ENCODE results near the gene PTGFRN.
"Not testable (repeated sequence)": the region's sequence is repeated elsewhere in the genome, so short reads cannot be mapped to it uniquely, and the experiment has no call there.

Gene PTGFRN

GRCh38 chr1:116915086-116915661, 5.5 kb downstream of the PTGFRN start:
- in situ Hi-C loops (cut with MboI; ENCODE audit: low sequenced_read_pairs) = no loop called here

DNA sequence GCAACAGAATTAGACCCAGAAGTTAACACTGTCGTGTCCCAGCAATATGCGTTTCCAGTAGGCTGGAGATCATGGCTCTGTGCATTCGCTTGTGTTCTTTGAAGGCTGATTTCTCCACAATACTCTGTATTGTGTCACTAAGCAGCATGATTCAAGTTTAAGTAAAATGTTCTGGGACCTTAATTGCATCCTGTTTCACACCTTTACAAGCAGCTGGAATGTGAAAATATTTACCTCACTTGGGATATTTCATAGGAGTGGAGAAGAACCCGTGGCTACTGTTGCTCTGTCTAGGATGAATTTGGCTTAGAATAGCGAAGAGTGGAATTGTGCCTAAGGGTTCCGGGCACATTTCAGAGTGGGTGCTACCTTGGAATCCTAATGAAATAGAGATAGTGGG, 6.3 kb downstream of the PTGFRN start:
- in situ Hi-C loops (cut with MboI; ENCODE audit: low sequenced_read_pairs) = no loop called here

GRCh38 chr1:116916533-116917445, 7.1 kb downstream of the PTGFRN start:
- in situ Hi-C loops (cut with MboI; ENCODE audit: low sequenced_read_pairs) = no loop called here

- in situ Hi-C loops (cut with MboI; ENCODE audit: low sequenced_read_pairs) = no loop called here
These were observed 9.1 kb downstream of the PTGFRN start for GRCh38 chr1:116918714-116919357.

- in situ Hi-C loops (cut with MboI; ENCODE audit: low sequenced_read_pairs) = no loop called here
These were observed 10.1 kb downstream of the PTGFRN start for GRCh38 chr1:116919802-116920201.

DNA sequence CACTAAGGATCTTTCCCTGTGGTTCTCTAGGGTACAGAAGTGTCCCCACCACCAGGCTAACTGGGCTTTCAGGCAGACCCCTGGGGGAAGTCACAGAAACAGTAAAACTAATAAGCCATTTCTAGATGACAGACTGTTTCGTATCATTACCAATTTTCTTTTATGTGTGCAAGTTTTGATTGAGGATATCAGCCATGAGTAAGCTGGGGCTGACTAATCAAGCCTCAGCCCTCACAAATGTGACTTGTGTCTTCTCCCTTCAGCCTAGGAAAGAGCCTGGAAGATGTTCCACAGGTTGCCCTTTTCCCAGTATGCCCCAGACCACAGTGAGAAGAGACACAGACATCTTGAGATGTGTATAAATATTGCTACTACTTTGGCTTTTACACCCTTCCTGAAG, 10.5 kb downstream of the PTGFRN start:
- in situ Hi-C loops (cut with MboI; ENCODE audit: low sequenced_read_pairs) = no loop called here

DNA sequence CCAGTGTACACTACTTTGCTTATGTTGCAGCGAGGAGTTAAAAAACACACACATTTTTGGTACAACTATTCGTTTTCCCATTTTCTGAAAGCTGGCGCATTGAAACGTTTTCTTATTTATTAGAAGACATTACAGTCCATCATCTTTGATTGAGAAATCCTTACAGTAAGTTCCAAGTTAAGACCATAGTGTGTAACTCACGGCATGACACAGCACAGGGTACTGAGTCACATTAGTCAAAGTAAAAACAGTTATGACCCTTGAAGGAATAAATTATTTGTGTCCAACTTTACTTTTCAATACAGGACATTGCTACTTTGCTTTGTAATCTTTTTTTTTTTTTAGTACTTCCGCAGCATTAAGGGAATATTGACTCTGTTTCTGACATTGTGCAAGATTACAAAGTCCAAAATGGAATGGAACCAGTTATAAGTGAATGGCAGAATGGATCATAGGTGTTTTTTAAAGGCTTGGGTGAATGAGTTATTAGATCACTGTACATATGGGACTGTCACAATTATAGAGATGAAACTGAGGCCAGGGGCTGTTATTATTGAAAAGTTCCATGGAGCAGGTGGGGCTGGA, 11.7 kb downstream of the PTGFRN start:
- in situ Hi-C loops (cut with MboI; ENCODE audit: low sequenced_read_pairs) = no loop called here

DNA sequence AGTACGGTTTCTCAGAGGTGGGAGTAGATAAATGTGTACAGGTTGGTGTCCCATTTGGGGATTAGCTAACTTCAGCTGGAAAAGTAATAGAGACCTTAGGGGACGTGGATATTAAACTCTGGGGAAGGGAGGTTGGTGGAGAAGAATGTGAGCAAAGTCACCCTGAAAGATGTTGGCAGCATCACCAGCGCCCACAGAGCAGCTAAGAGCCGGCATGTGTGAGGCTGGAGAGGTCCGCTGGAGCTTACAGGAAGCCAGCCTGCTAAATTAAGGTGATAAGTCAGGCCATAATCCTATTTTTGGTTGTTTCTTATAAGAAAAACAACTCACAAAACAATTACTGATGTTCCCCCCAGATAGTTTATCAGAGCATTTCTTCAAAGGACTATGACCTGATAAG, 12.2 kb downstream of the PTGFRN start:
- in situ Hi-C loops (cut with MboI; ENCODE audit: low sequenced_read_pairs) = no loop called here

- in situ Hi-C loops (cut with MboI; ENCODE audit: low sequenced_read_pairs) = no loop called here
These were observed 13.7 kb downstream of the PTGFRN start for GRCh38 chr1:116923421-116923820.

DNA sequence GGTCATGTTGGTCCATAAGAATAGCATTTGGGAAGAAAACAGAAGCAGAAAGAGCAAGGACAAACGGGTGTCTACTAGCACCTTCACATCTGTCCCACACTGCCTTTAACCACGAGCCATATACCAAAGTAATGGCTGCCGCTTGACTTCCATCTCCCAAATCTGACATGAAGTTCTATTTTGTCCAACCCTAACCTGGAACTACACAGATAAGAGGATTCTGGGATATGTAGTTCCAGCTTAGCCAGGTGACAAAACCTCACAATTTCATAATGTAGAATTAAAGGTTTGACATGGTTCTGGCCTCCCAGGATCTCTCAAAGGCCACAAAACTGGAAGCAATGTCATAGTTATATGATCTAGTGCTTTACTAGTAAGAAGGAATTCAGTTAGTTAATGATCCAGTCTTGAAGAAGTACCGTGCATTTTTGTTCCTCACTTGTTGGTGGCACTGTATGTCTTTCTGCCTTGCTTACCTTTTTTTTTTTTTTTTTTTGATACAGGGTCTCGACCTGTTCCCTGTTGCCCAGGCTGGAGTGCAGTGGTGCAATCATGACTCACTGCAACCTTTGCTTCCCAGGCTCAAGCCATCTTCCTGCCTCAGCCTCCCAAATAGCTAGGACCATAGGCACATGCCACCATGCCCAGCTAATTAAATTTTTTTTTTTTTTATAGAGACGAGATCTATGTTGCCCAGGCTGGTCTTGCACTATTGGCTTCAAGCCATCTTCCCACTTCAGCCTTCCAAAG, 17.5 kb downstream of the PTGFRN start:
- in situ Hi-C loops (cut with MboI; ENCODE audit: low sequenced_read_pairs) = no loop called here

GRCh38 chr1:116929961-116930592, 20.4 kb downstream of the PTGFRN start:
- in situ Hi-C loops (cut with MboI; ENCODE audit: low sequenced_read_pairs) = no loop called here

- in situ Hi-C loops (cut with MboI; ENCODE audit: low sequenced_read_pairs) = no loop called here
These were observed 21.6 kb downstream of the PTGFRN start for GRCh38 chr1:116931016-116931918.

DNA sequence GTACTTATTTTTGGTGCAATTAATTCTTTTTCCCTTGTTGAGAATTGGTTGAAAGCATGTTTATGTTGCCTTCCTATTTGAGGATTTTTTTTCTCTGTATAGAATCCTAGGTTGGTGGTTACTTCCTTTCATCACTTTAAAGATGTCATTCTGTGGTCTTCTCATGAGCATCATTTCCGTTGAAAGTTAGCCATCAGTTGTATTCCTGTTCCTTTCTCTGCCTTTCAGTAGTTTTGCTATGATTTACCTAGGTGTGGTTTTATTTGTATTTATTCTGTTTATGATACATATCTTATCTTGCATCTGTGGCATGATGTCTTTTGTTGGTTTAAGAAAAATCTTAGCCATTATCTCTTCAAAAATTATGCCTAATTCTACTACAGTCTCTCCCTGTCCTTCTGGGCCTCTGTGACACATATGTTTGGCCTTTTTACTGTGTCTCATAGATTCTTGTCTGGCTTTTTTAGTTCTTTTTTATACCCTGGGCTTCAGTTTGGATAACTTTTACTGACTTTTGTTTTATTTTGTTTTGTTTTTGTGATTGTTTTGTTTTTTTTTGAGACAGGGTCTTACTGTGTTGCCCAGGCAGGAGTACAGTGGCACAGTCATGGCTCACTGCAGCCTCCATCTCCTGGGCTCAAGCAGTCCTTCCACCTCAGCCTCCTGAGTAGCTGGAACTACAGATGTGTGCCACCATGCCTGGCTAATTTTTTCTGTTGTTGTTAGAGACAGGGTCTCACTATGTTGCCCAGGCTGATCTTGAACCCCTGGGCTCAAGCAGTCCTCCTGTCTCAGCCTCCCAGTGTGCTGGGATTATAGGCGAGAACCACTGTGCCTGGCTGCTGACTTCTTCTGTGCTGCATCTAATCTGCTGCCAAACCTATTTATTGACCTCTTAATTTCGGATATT, 24.1 kb downstream of the PTGFRN start:
- in situ Hi-C loops (cut with MboI; ENCODE audit: low sequenced_read_pairs) = no loop called here

- in situ Hi-C loops (cut with MboI; ENCODE audit: low sequenced_read_pairs) = no loop called here
These were observed 25.0 kb downstream of the PTGFRN start for GRCh38 chr1:116934586-116935207.

GRCh38 chr1:116938216-116938615, 28.5 kb downstream of the PTGFRN start:
- in situ Hi-C loops (cut with MboI; ENCODE audit: low sequenced_read_pairs) = no loop called here

DNA sequence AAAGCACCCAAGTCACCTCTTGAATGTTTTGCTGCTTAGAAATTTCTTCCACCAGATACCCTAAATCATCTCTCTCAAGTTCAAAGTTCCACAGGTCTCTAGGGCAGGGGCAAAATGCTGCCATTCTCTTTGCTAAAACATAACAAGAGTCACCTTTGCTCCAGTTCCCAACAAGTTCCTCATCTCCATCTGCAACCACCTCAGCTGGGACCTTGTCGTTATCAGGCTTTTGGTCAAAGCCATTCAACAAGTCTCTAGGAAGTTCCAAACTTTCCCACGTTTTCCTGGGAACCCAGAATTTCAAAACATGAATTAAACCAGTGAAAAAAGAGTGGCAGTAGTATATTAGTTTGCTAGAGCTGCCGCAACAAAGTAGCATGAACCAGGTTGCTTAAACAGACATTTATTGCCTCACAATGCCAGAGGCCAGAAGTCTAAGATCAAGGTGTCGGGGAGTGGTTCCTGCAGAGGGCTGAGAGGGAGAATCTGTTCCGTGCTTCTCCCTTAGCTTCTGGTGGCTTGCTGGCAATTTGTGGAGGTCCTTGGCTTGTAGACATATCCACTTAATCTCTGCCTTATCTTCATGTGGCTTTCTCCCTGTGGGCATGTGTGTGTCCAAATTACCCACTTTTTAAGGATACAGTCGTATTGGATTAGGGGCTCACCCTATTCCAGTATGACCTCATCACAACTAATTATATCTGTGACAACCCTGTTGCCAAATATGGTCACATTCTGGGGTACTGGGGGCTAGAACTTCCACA, 30.2 kb downstream of the PTGFRN start:
- in situ Hi-C loops (cut with MboI; ENCODE audit: low sequenced_read_pairs) = not testable (repeated sequence)

Measured in HL-60/S4 treated with phorbol 12-myristate 13-acetate at 8.2 ng/mL for 4 days and 3 days (cell line).